OCI-LY3 (cell line): ENCODE data around the gene REEP6.

ENCODE experiments used
- EZH2phosphoT487 ChIP-seq: fragments of 200-600 bp; shearing (Covaris generic); IDR thresholded peaks from 2 replicates; pipeline ENCODE4 v1.6.1; 2018; ENCODE audit warnings: antibody characterized with exemption, mixed run types, low read depth
- TF ChIP-seq, protein P1 (sequence below): fragments of 200-600, 300-600 bp; sonication (generic); IDR thresholded peaks from 2 replicates; pipeline ENCODE4 v1.5.1; 2014; ENCODE audit warnings: antibody characterized with exemption, low read length, low read depth

DNA sequence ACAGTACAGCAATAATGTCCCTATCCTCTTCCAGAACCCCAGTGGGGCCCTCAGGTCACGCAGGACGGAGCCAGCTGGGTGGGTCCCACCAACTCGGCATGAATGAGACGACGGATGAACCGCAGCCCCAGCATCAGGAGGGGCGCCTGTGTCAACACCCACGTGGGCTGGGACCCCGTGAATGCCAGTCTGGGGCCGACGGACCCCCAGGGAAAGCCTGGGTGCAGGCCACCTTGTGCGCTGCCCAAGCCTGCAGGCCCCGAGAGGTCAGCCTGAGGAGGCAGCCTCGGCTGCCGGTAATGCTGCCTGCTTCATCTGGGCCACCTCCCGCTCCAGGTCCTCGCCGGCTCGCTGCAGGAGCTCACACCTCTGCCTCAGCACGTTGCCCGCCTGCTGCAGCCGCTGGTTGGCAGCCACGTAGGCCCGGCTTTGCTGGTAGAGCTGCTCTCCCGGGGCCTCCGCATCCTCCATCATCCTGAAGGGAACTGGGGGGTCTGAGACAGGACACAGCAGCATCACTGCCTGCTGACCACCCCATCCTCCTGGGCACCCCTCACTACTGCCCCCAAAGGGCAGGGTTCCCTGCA lies 16.1 kb upstream of the REEP6 start:
- TF ChIP-seq, protein P1, sequence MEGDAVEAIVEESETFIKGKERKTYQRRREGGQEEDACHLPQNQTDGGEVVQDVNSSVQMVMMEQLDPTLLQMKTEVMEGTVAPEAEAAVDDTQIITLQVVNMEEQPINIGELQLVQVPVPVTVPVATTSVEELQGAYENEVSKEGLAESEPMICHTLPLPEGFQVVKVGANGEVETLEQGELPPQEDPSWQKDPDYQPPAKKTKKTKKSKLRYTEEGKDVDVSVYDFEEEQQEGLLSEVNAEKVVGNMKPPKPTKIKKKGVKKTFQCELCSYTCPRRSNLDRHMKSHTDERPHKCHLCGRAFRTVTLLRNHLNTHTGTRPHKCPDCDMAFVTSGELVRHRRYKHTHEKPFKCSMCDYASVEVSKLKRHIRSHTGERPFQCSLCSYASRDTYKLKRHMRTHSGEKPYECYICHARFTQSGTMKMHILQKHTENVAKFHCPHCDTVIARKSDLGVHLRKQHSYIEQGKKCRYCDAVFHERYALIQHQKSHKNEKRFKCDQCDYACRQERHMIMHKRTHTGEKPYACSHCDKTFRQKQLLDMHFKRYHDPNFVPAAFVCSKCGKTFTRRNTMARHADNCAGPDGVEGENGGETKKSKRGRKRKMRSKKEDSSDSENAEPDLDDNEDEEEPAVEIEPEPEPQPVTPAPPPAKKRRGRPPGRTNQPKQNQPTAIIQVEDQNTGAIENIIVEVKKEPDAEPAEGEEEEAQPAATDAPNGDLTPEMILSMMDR: no peak
- no peak for TF ChIP-seq EZH2phosphoT487
